Measurements from ENCODE around the gene RXFP4. TPM values are rescaled to one million over a fixed set of nuclear protein-coding genes. Genes with fewer than 3 reads are reported as not detected.

Gene RXFP4
- total and polyA plus RNA-seq, 9 of the 15 experiments (the other 6 are each of a cell fraction or from before 2014, with no cell fraction given), result 0.64 TPM; not detected in 8

GRCh38 chr1:155940993-155941844, at the start of gene RXFP4 (continued):
- no peak for TF ChIP-seq CREB3L1 (IDR thresholded peaks at IDR 0.05; ENCODE audit: borderline replicate concordance, low read depth)
- TF ChIP-seq CEBPG (CRISPR knock-in tag; IDR thresholded peaks at IDR 0.05), result peak; percentile 84
- peak; percentile 70 to 84; a peak in 3 of 4 replicates for TF ChIP-seq CEBPG (tag; conservative IDR thresholded peaks at IDR 0.05 in 1 of 2, IDR thresholded peaks at IDR 0.05 in 1 of 2)
- TF ChIP-seq ILK (tag; IDR thresholded peaks at IDR 0.05; ENCODE audit: borderline replicate concordance, low read depth), result no peak
- TF ChIP-seq CBFB (CRISPR knock-in tag; IDR thresholded peaks at IDR 0.05), result 0 out of 2 replicates have a peak, but pooled peaks have one; percentile 40
- TF ChIP-seq KLF13 (tag; IDR thresholded peaks at IDR 0.05; ENCODE audit: borderline replicate concordance, low read depth), result no peak
- peak; percentile 45; the same call in 1 of the 2 replicates for TF ChIP-seq CEBPB (tag; IDR thresholded peaks at IDR 0.05)
- peak; percentile 10; the same call in 1 of the 2 replicates for TF ChIP-seq VEZF1 (CRISPR knock-in tag; IDR thresholded peaks at IDR 0.05)
- no peak for TF ChIP-seq CUX1 (CRISPR knock-in tag; IDR thresholded peaks at IDR 0.05)
- TF ChIP-seq SUPT5H (IDR thresholded peaks at IDR 0.05), result peak; percentile 41; the same call in 1 of the 2 replicates
- no peak; the same call in 1 of the 2 replicates for TF ChIP-seq MEF2D (tag; conservative IDR thresholded peaks at IDR 0.05; ENCODE audit: low read depth)
- no peak for TF ChIP-seq THAP12 (CRISPR knock-in tag; IDR thresholded peaks at IDR 0.05)
